22Rv1 (cell line): ENCODE measurements around the gene DNAJC2.

Experiments used
- ZFX ChIP-seq: fragments of 450-650 bp; IDR thresholded peaks from 2 replicates; pipeline ENCODE4 v1.6.1; 2017; ENCODE audit warnings: antibody characterized with exemption, borderline replicate concordance
- TF ChIP-seq, protein P1 (sequence below): fragments of 450-650 bp; IDR thresholded peaks from 2 replicates; pipeline ENCODE4 v1.5.1; 2017; ENCODE audit warnings: mild to moderate bottlenecking

- TF ChIP-seq, protein P1, sequence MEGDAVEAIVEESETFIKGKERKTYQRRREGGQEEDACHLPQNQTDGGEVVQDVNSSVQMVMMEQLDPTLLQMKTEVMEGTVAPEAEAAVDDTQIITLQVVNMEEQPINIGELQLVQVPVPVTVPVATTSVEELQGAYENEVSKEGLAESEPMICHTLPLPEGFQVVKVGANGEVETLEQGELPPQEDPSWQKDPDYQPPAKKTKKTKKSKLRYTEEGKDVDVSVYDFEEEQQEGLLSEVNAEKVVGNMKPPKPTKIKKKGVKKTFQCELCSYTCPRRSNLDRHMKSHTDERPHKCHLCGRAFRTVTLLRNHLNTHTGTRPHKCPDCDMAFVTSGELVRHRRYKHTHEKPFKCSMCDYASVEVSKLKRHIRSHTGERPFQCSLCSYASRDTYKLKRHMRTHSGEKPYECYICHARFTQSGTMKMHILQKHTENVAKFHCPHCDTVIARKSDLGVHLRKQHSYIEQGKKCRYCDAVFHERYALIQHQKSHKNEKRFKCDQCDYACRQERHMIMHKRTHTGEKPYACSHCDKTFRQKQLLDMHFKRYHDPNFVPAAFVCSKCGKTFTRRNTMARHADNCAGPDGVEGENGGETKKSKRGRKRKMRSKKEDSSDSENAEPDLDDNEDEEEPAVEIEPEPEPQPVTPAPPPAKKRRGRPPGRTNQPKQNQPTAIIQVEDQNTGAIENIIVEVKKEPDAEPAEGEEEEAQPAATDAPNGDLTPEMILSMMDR = no peak
- TF ChIP-seq ZFX = no peak
Measured at GRCh38 chr7:103343758-103344452, 662 bp downstream of the DNAJC2 start.
